Measurements from ENCODE around the gene THUMPD1.

DNA sequence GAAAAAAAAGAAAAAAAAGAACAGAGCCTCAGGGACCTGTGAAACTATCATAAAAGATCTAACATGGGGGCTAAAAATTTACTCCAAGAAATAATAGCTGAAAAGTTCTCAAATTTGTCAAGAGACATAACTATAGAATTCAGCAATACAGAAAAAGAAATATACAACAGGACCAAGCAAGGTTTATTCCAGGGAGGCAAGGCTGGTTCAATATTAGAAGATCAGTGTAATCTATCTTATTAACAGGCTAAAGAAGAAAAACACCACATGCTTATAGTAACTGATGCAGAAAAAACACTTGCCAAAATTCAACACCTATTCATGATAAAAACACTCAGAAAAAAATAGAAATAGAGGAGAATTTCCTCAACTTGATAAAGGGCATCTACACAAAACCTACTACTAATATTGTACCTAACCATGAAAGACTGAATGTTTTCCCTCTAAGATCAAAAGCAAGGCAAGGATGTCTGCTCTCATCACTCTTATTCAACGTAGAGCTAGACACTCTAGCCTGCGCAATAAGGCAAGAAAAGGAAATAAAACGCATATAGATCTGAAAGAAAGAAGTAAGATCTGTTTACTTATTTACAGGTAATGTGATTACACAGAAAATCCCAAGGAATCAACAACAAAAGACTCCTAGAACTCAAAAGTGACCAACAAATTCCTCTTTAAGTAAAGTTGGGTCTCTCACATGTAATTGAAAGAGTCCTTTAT is 20.9 kb upstream of the THUMPD1 start:
- TF ChIP-seq, protein P1, sequence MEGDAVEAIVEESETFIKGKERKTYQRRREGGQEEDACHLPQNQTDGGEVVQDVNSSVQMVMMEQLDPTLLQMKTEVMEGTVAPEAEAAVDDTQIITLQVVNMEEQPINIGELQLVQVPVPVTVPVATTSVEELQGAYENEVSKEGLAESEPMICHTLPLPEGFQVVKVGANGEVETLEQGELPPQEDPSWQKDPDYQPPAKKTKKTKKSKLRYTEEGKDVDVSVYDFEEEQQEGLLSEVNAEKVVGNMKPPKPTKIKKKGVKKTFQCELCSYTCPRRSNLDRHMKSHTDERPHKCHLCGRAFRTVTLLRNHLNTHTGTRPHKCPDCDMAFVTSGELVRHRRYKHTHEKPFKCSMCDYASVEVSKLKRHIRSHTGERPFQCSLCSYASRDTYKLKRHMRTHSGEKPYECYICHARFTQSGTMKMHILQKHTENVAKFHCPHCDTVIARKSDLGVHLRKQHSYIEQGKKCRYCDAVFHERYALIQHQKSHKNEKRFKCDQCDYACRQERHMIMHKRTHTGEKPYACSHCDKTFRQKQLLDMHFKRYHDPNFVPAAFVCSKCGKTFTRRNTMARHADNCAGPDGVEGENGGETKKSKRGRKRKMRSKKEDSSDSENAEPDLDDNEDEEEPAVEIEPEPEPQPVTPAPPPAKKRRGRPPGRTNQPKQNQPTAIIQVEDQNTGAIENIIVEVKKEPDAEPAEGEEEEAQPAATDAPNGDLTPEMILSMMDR (IDR thresholded peaks at IDR 0.05; ENCODE audit: insufficient read depth, low read length, poor library complexity, severe bottlenecking) = no peak
- TF ChIP-seq EZH2phosphoT487 (conservative IDR thresholded peaks at IDR 0.05; ENCODE audit: low read length) = no peak

Measured in SU-DHL-6 (cell line).